ENCODE data around the gene ABHD17A. TPM values are rescaled to one million over a fixed set of nuclear protein-coding genes. Genes with fewer than 3 reads are reported as not detected.

ABHD17A gene
- total RNA-seq, 1 experiment from 2014 or later, result 94.1 TPM

GRCh38 chr19:1864480-1865171 is 20.7 kb downstream of the ABHD17A start:
- DNase-seq (ENCODE audit: low read depth), result peak; percentile 56

GRCh38 chr19:1863638-1864479 is 21.4 kb downstream of the ABHD17A start:
- peak; percentile 90 for DNase-seq (ENCODE audit: low read depth)

DNA sequence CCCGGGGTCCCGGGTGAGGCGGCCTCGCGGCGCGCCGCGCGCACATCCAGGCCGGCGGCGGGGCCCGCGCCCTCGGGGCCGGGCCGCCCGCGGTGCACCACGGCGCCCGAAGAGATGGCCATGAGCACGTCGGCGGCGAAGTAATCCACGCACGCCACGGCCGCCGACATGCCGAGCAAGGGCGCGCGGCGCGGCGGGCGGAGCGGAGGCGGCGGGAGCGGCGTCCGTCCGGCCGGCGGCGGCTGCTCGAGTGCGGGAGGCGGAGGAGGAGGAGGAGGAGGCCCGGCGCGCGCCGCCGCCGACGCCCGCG is 22.0 kb downstream of the ABHD17A start, which contains the start of gene KLF16:
Gene KLF16 (minus strand): TSS at position 252 of the 310 bp plus-strand sequence. CDS start 82 bp downstream, at position 170.
- DNase-seq (ENCODE audit: low read depth), result no peak

DNA sequence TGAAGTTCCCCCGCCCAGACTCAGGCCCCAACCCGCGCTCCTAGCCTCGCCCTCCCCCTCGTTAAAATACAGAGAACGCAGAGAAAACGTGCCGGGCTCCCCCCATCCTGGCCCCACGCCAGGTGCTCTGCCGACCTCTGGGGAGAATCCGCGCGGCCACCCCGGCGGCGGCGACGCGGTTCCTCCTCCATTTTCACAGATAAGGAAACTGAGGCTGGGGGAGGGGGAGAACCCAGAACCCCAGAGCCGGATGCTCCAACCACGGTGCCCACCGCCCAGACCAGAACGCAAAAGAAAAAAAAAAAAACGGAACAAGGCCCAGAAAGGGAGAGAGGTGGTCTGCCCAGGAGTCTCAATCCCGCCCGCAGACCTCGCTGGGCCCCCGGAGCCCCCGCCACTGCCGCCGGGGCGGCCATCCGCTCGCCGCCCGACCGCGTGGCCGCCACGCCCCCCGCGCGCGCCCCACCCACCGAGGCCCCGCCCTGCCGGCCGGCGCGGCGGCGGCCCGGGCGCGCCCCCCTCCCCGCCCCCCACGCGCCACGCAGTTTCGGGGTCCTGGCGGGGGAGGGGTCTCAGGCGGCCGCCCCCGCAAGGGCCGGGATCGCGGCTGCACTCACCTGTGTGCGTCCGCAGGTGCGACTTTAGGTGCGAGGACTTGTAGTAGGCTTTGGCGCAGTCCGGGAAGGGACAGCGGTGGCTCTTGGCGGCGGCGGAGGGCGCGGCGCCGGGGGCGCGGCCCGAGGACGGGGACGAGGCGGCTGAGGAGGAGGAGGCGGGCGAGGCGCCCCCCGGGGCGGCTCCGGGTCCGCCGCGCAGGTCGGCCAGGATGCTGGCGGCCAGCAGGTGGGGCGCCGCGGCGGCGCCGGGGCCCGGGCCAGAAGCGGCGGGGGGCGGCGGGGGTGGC is 22.6 kb downstream of the ABHD17A start:
- DNase-seq (ENCODE audit: low read depth), result peak; percentile 36

DNA sequence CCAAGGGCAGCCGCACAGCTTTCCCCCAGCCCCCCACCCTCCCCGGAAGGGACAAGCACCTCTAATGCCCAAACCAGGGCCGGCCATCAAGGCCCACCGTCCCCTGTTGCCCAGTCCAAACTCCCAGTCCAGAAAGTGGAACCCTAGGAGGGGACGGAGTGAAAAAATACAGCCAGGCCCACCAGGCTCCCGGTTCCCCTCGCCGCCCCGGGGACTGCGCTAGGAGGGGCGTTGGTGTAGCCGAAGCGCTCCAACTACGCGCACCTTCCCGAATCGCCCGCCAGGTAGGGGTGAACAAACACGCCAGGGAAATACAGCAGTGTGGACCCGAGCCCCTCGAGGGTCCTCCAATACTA is 23.2 kb downstream of the ABHD17A start:
- DNase-seq (ENCODE audit: low read depth), result no peak

DNA sequence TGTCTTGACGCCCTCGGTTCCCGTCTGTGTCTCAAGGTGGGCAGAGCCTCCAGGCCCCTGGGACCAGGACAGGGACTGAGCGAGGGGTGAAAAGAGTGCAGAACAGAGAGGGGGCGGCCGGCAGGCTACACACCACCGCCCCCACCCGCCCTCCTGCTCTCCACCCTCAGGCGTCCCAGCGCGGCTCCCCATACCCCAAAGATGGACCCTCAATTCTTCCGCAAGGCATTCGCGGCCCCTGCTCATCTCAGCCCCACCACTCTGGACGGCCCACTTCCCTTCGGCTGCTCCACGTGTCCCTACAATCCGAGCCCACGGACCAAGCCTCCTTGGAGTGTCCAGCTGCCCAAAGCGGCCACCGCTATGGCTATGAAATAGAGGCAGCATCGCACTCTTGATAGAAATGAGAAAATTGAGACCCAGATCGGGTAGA is 23.7 kb downstream of the ABHD17A start:
- DNase-seq (ENCODE audit: low read depth), result no peak

GRCh38 chr19:1860821-1861598 is 24.3 kb downstream of the ABHD17A start:
- no peak for DNase-seq (ENCODE audit: low read depth)

GRCh38 chr19:1860042-1860775 is 25.1 kb downstream of the ABHD17A start:
- DNase-seq (ENCODE audit: low read depth), result peak; percentile 61

DNA sequence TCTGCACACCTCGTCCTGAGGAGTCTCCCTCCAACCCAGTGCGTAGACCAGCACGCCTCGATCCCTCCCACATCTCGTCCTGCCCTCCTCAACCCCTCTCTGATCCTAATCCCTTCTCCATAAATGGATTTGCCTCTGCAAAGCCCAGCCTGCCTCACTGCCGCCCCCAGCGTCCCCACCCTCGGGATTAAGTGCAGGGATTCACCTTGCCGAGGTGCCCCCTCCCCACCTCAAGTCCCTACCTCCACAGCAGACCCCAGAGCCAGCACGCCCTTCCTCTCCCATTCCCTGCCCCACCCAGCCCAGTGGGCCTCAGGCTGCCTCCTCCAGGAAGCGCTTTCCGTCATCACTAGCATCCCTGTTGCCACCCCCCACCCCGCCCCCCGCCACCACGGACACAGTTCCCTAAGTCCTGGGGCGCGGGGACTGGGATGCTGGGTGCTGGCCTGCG is 25.9 kb downstream of the ABHD17A start:
- DNase-seq (ENCODE audit: low read depth), result no peak

DNA sequence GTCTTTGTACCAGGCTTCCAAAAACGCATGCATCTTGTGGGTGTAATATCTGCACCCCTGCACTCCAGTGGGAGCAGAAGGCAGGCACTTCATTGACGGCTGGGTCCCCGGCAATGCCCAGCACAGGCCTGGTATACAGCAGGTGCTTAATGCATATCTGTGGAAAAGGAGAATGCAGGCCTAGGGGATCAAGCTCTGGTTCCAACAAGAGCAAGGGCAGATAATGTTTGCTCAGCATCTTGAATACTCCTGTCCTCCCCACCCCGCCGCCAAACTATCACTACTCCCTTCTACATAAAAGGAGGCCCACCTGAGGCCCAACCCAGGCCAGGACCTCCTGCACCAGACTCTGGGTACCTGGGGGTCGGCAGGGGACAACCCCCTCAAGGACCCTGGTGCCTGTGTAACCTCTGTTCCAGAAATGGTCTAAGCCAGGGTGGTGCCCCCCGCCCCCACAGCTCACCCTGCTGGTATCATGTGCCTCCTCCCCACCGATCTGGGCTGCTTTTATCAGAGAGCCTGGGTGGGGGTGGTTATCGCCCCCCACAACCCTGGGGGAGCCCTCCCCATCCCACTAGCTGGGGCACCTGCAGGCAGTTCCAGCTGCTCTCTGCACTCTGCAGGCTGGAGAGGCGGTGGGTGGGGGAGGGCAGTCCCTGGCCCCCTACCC is 26.7 kb downstream of the ABHD17A start:
- no peak for DNase-seq (ENCODE audit: low read depth)

DNA sequence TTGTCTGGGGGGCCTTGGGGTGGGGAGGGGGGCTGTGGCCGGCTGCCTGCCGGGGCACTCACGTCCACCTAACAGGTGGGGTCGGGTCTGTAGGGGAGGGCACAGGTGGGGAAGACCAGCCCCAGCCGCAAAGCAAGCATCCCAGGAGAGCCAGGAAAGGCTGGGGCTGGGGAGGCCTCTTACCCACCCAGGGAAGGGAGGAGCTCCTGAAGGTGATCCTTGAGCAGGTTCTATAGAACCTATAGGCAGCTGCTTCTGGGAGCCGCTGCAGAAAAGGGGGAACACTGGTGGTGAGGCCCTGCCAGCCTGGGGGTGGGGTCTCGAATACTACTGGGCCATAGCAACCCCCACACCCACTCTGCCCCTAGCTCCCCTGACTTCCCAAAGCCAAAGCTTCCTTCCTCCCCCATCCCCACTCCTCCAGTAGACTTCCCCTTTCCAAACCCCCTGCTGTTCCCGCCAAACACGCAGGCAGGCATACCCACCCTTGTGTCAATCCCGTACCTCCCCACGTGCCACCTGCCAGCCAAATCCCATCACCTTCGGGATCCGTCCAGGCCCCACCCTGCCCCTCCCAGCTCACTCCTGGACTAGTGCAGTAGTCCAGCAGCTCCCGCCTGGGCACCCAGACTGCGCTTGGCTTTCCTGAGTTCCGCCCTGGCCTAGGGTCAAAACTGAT is 27.5 kb downstream of the ABHD17A start:
- no peak for DNase-seq (ENCODE audit: low read depth)

DNA sequence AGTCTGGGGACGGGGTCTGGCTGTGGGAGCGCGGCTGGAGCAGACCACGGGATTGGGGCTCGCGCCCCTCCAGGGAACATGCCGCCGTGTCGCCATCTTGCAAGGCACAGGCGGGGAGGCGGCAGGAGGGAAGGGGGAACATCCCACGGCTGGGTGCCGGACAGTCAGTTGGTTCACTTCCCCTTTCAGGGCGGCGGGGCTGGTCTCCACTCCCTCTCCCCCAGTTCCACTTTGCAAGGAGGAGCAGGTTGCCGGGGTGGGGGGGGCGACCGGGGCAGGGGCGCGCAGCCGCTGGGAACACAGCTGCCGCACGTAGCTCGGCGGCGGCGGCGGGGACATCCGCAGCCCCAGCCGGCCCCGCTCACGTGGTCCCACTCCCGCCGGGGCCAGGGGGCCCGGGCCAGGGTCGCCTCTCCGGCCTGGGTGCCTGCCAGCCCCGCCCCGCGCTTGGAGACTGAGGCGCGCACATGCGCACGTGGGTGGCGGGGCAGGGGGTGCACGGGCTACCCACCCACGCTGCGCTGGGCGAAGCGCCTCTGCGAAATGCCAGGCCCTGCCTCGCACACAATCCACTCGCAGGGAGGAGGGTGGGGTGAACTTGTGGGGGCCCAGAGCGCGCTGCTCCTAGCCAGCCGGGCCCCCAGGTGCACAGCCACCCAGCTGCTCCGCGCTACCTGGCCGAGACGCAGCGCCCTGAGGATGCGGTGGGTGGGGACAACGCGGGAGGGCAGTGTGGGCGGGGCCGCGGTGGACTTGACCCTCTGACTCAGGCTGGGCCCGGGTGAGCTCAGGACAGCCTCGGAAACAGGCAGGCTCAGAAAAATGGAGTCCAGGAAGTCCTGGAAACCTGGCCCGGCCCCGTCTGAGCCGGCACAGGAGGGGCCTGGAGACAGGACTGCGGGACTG is 28.3 kb downstream of the ABHD17A start:
- peak; percentile 46 for DNase-seq (ENCODE audit: low read depth)

DNA sequence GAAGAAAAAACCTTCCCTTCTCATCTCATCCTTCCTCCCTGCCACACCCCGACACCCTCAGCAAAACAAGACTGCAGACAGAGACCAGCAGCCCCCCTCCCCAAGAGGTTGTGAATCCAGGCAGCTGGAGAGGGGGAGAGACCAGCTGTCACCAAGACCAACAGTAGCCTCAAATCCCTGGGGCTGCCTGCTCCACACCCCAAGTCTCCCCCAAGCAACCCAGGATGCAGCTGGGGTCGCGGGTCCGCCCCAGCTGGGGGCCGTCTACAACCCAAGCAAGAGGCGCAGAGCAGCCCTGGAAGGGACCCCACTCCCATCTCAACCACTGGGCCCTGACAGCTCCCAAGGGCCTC is 29.0 kb downstream of the ABHD17A start:
- no peak for DNase-seq (ENCODE audit: low read depth)

DNA sequence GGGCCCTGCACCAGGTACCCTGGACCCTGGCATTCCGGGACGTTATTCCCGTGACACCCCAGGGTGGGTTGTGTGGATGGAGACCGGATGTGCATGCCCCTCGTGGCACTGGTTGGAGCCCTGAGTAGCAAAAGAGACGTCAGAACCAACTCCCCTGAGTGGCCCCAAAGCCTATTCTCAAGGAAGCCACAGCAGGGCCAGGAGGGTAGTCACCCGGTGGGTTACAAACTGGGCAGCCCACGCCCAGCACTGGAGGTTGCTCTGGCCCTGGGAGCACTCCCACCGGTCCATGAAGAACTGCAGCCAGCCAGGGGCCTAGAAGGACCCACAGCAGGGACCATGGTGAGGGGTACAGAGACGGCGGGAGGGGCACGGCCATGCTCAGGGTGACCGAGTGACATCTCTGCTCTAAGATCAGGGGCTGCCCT is 29.5 kb downstream of the ABHD17A start:
- no peak for DNase-seq (ENCODE audit: low read depth)

GRCh38 chr19:1855040-1855827 is 30.1 kb downstream of the ABHD17A start:
- DNase-seq (ENCODE audit: low read depth), result no peak

DNA sequence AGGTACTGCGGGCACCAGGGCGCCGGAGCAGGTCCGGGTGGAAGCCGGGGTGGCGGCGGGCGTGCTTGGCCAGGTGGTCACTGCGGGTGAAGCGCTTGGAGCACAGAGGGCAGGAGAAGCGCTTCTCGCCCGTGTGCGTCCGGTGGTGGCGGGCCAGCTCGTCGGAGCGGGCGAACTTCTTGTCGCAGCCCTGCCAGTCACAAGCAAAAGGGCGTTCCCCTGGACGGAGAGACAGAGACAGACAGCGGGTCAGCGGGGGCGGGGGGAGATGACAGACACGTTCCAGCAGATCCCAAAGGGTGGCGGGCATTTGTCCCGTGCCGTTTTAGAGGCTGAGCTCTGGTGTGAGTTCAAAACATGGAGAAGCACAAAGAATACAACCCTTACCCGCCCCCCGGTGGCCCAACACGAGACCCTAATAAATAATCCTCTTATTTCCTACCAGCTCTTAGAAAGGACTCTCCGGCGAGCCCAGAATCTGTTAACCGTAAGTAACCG is 30.7 kb downstream of the ABHD17A start:
- DNase-seq (ENCODE audit: low read depth), result no peak

- DNase-seq (ENCODE audit: low read depth), result no peak
These were observed 31.2 kb downstream of the ABHD17A start for GRCh38 chr19:1854039-1854541.
